Measurements from ENCODE around the gene TUBG1.
"Not testable (repeated sequence)": the region's sequence is repeated elsewhere in the genome, so short reads cannot be mapped to it uniquely, and the experiment has no call there.

DNA sequence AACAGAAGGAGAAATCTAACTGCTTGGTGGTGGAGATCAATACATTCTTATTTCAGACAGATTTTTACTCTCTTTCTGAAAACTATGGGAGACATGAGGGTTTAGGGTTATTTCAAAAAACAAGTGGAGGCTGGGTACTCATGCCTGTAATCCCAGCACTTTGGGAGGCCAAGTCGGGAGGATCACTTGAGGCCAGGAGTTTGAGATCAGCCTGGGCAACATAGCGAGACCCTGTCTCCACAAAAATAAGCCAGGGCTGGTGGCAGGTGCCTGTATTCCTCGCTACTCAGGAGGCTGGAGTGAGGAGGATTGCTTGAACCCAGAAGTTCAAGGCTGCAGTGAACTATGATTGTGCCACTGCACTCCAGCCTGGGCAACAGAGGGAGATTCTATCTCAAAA, 12.5 kb downstream of the TUBG1 start:
- not testable (repeated sequence) for TF ChIP-seq SP1 (IDR thresholded peaks at IDR 0.05); SUZ12 (IDR thresholded peaks at IDR 0.05); FOXM1 (IDR thresholded peaks at IDR 0.05; ENCODE audit: borderline replicate concordance); FOXA1 (IDR thresholded peaks at IDR 0.05); NFRKB (IDR thresholded peaks at IDR 0.05); LEF1 (IDR thresholded peaks at IDR 0.05; ENCODE audit: borderline replicate concordance); HDGF (IDR thresholded peaks at IDR 0.05; ENCODE audit: borderline replicate concordance); TARDBP (IDR thresholded peaks at IDR 0.05); ARNT (IDR thresholded peaks at IDR 0.05)
